ENCODE measurements around the gene CHRNA9. TPM values are rescaled to one million over a fixed set of nuclear protein-coding genes. Genes with fewer than 3 reads are reported as not detected.
A peak's percentile ranks its signal among the peaks of the same experiment; 100 is the strongest.
"Not testable (repeated sequence)": the region's sequence is repeated elsewhere in the genome, so short reads cannot be mapped to it uniquely, and the experiment has no call there.

Gene CHRNA9
- total and polyA plus RNA-seq, 5 experiments from 2014 or later = 0.39 to 0.73 (median 0.55) TPM; not detected in 2

DNA sequence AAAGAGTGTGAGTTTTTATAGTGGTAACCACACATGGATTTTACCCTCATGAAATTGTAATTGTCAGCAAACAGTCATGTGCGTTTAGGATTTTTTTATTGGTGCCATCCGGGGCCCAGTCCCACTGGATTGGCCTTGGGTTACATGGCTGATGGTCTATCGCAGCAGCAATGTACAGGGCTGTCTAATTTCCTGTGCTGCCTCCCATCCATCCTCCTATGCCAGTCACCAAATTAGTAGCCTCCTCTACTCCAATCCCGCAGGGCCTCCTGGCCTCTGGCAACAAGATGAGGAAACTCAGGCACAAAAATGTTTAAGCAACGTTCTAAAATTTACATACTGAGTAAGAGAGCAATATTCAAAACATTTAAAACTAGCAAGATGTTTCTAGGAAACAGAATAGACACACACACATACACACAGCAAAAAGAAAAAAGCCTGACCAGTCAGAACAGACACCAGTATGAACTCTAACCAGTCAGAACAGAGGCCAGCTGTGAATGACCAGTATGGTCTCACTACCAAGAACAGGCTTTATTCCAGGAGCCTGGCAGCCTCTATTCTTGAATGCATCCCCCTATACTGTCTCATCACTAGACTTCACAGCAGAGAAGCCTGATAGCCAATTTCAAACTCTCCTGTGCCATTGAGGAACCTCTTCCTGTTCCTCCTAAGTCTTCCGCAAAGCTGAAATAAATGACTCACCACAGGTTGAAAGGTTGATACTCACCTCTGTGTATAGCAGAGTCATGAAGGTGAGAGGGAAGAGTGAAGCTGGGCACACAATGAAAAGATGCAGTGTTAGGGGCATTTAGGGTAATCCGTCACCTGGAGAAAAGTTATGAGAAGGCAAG, 42.6 kb downstream of the CHRNA9 start:
- Mint-ChIP-seq H3K4me1 (peaks cover 0 to 2% (median 0%) of the 10 kb centered on the region in 4 donors), H3K27ac (no peak overlapping the region), H3K36me3 (no peaks in the 10 kb centered on the region), H3K9me3 (peaks cover 0 to 2% (median 0%) of the 10 kb centered on the region in 9 donors), H3K4me3 (no peak overlapping the region), H3K27me3 (peaks cover 0 to 3% (median 0%) of the 10 kb centered on the region in 5 donors)
- no peak for ATAC-seq
- POLR2A ChIA-PET = no interaction called here
- no peak for DNase-seq

DNA sequence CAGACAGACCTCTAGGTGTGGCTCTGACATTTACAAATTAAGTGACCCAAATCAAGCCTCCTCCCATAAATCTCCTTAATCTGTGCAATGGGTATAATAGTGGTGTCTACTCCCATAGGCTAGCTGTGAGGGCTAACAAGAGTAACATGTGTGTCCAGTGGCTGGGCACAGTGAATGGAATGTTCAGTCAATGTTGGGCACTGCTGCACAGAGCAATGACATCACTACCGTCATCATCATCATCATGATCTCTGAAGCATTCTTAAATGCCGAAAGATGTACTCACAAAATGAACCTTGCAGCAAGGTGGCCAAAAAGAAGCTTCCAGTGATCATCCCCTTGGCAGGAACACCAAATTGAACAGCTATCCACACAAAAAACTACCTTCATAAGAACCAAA, 43.5 kb downstream of the CHRNA9 start:
- no peak for ATAC-seq

DNA sequence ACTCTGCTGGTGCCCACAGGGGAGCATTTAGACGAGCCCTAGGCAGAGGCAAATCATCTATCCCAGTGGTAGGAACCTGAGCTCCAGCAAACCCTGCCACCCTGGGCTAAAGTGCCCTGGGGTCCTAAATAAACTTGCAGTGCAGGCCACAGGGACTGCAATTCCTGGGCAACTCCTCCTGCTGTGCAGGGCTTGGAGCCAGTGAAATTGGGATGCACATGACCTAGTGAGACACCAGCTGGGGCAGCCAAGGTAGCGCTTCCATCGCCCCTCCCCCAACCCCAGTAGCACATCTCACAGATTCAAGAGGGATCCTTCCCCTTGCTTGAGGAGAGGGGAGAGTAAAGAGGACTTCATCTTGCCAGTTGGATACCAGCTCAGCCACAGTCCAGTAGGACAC, 44.1 kb downstream of the CHRNA9 start:
- POLR2A ChIA-PET = no interaction called here
- ATAC-seq = no peak
- H3K4me1 Mint-ChIP-seq = peaks cover 0 to 2% (median 0%) of the 10 kb centered on the region in 4 donors

More for the DNA sequence above, 43.5 kb downstream of the CHRNA9 start:
- Mint-ChIP-seq H3K4me1 (peaks cover 0 to 2% (median 0%) of the 10 kb centered on the region in 4 donors), H3K27ac (no peak overlapping the region), H3K27me3 (peaks cover 0 to 3% (median 0%) of the 10 kb centered on the region in 5 donors), H3K36me3 (no peaks in the 10 kb centered on the region), H3K4me3 (no peak overlapping the region), H3K9me3 (peaks cover 0 to 2% (median 0%) of the 10 kb centered on the region in 9 donors)
- POLR2A ChIA-PET = no interaction called here
- DNase-seq = no peak

DNA sequence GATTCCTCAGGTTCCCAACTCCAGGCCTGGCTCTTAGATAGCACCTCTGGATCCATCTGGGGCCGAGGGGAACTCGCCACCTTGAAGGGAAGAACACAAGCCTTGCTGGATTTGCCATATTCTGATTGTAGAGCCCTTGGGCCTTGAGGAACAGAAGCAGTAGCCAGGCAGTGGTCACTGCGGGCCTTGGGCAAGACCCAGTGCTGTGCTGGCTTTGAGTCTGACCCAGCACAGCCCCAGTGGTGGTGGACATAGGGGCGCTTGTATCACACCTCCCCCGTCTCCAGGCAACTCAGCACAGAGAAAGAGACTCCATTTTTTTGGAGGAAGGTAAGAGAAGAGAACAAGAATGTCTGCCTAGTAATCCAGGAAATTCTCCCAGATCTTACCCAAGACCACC, 45.5 kb downstream of the CHRNA9 start:
- DNase-seq (no peak), ATAC-seq (no peak)
- Mint-ChIP-seq H3K4me3 (no peak overlapping the region), H3K27ac (no peak overlapping the region), H3K4me1 (peaks cover 0 to 3% (median under 1%) of the 10 kb centered on the region in 4 donors), H3K9me3 (peaks cover 0 to 2% (median 0%) of the 10 kb centered on the region in 9 donors), H3K27me3 (peaks cover 0 to 3% (median 0%) of the 10 kb centered on the region in 5 donors), H3K36me3 (no peaks in the 10 kb centered on the region)
- POLR2A ChIA-PET = no interaction called here

More for the DNA sequence above, 44.1 kb downstream of the CHRNA9 start:
- DNase-seq = no peak
- peaks cover 0 to 2% (median 0%) of the 10 kb centered on the region in 9 donors for H3K9me3 Mint-ChIP-seq
- peaks cover 0 to 3% (median 0%) of the 10 kb centered on the region in 5 donors for H3K27me3 Mint-ChIP-seq
- H3K4me3 Mint-ChIP-seq = no peak overlapping the region
- H3K27ac Mint-ChIP-seq = no peak overlapping the region
- no peaks in the 10 kb centered on the region for H3K36me3 Mint-ChIP-seq

DNA sequence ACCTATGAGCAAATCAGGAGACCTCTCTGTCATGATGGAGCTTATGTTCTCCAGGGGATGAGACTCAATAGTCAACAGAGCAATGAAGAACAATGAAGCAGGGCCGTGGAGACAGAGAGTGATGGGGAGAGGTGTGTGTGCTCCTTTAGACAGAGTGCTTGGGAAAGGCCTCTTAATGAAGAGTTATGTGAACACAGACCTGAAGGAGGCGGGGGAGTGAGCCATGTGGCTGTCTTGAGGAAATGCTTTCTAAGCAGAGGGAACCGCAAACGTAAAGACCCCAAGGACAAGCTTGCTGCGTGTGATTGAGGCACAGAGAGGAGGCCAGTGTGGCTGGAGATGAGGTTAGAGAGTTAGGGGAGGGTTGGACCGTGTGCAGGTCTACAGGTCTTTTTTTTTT, 53.1 kb downstream of the CHRNA9 start:
- peak overlapping the region in 2 of 10 donors; percentile 36 to 80 for H3K27ac Mint-ChIP-seq
- ATAC-seq (no peak), DNase-seq (no peak)
- POLR2A ChIA-PET = no interaction called here
- H3K9me3 Mint-ChIP-seq = no peaks in the 10 kb centered on the region
- no peaks in the 10 kb centered on the region for H3K27me3 Mint-ChIP-seq
- no peaks in the 10 kb centered on the region for H3K36me3 Mint-ChIP-seq
- no peak overlapping the region for H3K4me3 Mint-ChIP-seq
- H3K4me1 Mint-ChIP-seq = peaks cover 0 to 6% (median 2%) of the 10 kb centered on the region in 4 donors

DNA sequence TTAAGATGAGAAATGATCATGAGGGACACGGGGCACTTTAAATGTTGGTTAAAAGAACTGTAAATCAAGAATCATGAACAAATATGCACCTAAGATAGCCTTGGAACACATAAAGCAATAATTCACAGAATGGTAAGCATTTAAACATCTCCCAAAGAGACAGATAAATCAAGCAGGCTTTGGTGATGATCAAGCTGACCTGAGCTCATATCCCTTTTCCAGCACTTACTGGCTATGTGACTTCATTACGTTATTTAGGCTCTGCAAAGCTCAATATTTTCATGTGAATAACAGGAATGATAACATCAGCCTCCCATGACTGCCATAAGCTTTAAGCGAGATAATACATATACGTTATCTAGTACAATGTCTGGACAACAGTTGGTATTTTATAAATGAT, 54.9 kb downstream of the CHRNA9 start:
- no peak overlapping the region for H3K4me3 Mint-ChIP-seq
- H3K9me3 Mint-ChIP-seq = peaks cover 0 to 1% (median 0%) of the 10 kb centered on the region in 9 donors
- peaks cover 0 to 6% (median 2%) of the 10 kb centered on the region in 4 donors for H3K4me1 Mint-ChIP-seq
- POLR2A ChIA-PET = no interaction called here
- no peaks in the 10 kb centered on the region for H3K27me3 Mint-ChIP-seq
- DNase-seq = no peak
- ATAC-seq = no peak
- no peak overlapping the region for H3K27ac Mint-ChIP-seq
- H3K36me3 Mint-ChIP-seq = no peaks in the 10 kb centered on the region

DNA sequence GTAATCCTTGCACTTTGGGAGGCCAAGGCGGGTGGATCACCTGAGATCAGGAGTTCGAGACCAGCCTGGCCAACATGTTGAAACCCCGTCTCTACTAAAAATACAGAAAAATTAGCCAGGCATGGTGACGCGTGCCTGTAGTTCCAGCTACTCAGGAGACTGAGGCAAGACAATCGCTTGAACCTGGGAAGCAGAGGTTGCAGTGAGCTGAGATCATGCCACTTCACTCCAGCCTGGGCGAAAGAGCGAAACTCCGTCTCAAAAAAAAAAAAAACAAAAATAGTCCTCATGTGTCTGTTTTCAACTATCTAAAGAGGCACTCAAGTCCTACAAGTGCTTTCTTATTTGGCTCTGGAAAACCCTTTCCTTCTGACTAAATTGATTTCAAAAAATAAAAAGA, 57.1 kb downstream of the CHRNA9 start:
- H3K9me3 Mint-ChIP-seq, ATAC-seq, H3K27me3 Mint-ChIP-seq, POLR2A ChIA-PET, DNase-seq, H3K27ac Mint-ChIP-seq, H3K4me1 Mint-ChIP-seq, H3K4me3 Mint-ChIP-seq, H3K36me3 Mint-ChIP-seq: not testable (repeated sequence)

DNA sequence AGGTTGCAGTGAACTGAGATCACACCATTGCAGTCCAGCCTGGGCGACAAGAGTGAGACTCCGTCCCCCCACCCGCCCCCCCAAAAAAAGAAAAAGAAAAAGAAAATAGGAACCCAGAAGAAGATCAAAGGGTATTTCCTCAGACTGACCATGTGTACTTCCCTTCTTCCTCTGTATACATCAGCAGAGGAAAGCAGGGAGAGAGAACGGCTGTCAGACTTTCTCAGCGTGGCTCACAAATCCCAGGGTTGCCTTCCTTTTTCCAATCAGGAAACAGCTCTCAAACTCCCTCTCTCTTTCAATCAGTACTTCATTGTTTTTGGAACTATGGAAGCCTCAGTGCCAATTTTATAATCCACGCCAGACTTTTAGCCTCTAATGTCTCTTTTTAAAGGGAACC, 59.1 kb downstream of the CHRNA9 start:
- no peaks in the 10 kb centered on the region for H3K27me3 Mint-ChIP-seq
- H3K27ac Mint-ChIP-seq = peak overlapping the region in 1 of 10 donors; percentile 41
- H3K9me3 Mint-ChIP-seq = peaks cover 0 to 1% (median 0%) of the 10 kb centered on the region in 9 donors
- ATAC-seq = no peak
- H3K4me3 Mint-ChIP-seq = no peak overlapping the region
- POLR2A ChIA-PET = no interaction called here
- DNase-seq = no peak
- no peaks in the 10 kb centered on the region for H3K4me1 Mint-ChIP-seq
- H3K36me3 Mint-ChIP-seq = no peaks in the 10 kb centered on the region

DNA sequence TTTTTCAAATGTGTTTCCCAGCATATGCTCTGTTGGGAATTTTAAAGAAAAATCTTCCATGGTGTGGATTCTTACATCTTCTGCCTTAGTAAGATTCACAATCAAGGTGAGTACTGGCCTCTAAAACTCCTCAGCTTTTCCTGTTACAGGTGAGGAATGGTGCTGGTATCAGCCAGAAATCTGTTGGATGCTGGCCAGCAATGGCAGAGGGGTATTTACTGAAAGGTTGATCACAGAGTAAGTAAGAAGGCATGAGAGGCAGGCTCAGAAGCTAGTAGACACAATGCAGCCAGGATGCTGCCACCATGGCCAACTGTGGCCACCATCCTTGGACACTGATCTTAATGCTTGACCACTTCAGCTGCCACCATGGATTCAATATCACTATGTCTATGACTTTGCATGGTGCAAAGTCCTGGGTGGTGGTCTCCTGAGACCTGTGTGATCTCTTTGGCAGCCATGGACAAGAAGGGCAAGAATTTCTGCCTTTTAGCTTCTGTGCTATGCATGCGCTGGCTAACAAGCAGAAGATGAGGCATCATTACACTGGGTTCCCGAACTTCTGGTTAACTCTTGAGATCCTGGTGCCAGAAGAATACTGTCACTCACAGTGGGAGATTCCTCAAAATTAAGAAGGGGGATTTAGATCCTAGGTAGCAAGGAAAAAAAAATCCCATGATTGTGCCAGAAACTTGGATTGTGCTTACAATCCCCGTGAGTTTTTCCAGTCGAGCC, 60.2 kb downstream of the CHRNA9 start:
- Mint-ChIP-seq H3K9me3 (peaks cover 0 to 1% (median 0%) of the 10 kb centered on the region in 9 donors), H3K27me3 (no peaks in the 10 kb centered on the region)

DNA sequence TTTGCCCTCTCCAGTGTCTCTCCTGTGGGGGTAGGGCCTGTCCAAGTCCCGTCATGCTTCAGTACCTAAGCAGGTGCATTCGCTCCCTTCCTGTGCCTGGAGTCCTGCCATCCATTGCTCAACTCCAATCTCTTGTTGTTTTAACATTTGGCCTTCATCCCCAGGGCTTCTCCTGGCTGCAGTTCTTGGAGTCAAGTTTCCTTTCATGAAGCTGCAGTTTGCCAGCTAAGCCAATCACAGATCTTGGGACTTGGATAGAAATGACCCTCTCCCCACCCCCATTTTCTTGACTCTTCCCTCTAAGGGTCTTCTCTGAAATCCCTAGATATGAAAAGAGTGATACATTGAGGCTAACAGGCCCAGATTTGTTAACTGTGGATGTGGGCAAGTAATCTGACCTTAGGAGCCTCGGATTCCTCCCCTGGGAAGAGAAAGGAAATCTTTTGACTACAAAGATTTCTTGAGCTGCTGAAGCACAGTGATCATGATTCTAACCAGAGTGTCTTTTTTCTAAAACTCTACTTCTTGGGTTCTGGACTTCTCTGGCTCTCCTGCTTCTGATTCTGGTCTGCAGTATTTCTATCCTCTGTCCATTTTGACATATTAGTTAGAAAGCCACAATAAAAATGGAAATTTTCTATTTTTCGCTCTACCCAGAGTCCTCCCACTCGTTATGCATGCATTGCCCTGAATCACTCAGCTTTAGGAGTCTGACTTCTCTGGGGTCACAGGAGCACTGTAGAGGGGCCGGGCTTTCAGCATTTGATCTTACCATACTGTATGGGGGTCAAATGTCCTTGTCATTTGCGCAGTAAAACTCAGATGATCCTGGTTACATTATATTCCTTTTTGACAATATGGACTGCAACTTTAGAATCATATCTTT, 61.0 kb downstream of the CHRNA9 start:
- ATAC-seq (no peak), DNase-seq (no peak)
- H3K36me3 Mint-ChIP-seq = no peaks in the 10 kb centered on the region
- POLR2A ChIA-PET = no interaction called here
- no peaks in the 10 kb centered on the region for H3K27me3 Mint-ChIP-seq
- peak overlapping the region in 1 of 10 donors; percentile 73 for H3K27ac Mint-ChIP-seq
- H3K4me1 Mint-ChIP-seq = no peaks in the 10 kb centered on the region
- peaks cover 0 to 1% (median 0%) of the 10 kb centered on the region in 9 donors for H3K9me3 Mint-ChIP-seq
- H3K4me3 Mint-ChIP-seq = no peak overlapping the region

More for the DNA sequence above, 60.2 kb downstream of the CHRNA9 start:
- POLR2A ChIA-PET = no interaction called here
- no peaks in the 10 kb centered on the region for H3K4me1 Mint-ChIP-seq
- DNase-seq = no peak
- no peak for ATAC-seq
- no peak overlapping the region for H3K4me3 Mint-ChIP-seq
- no peak overlapping the region for H3K27ac Mint-ChIP-seq
- H3K36me3 Mint-ChIP-seq = no peaks in the 10 kb centered on the region

DNA sequence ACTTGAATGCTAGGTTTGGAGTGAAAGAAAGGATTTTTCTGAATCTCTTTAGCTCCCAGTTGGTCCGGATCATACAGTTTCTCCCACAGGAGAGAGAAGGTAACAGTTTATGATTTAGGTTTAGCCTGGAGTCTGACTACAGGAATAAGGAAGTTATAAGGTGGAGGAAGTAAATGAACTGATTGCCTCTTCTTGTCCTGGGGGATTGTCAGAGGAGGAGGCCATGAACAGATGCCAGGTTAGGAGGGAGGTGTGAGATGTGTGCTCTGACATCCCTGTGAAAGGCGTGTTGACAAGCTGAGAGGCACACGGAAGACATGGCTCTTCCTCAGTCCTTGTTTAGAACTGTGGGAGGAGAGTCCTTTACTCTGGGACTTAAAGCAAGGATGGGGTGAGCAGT, 64.4 kb downstream of the CHRNA9 start:
- H3K4me3 Mint-ChIP-seq = no peak overlapping the region
- POLR2A ChIA-PET = no interaction called here
- H3K27me3 Mint-ChIP-seq = no peaks in the 10 kb centered on the region
- no peaks in the 10 kb centered on the region for H3K36me3 Mint-ChIP-seq
- ATAC-seq (no peak), DNase-seq (no peak)
- H3K4me1 Mint-ChIP-seq = peaks cover 0 to 2% (median 0%) of the 10 kb centered on the region in 4 donors
- no peaks in the 10 kb centered on the region for H3K9me3 Mint-ChIP-seq
- no peak overlapping the region for H3K27ac Mint-ChIP-seq

DNA sequence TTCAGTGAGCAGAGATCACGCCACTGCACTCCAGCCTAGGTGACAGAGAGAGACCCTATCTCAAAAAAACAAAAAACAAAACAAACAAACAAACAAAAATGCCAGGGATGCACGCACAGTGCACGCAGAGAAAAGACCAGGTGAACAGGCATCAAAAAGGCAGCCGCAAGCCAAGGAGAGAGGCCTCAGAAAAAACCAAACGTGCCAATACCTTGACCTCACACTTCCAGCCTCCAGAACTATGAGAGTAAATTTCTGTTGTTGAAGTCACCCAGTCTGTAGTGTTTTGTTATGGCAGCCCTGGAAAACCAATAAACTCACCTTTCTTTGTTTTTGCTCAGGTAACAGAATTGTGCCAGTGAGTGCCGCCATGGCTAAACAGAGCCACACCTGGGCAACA, 66.0 kb downstream of the CHRNA9 start:
- Mint-ChIP-seq H3K27me3 (no peaks in the 10 kb centered on the region), H3K4me1 (peaks cover 0 to 2% (median 0%) of the 10 kb centered on the region in 4 donors), H3K36me3 (peaks cover 0 to 5% (median 5%) of the 10 kb centered on the region in 3 donors), H3K27ac (peak overlapping the region in 1 of 10 donors; percentile 31), H3K9me3 (peaks cover 0 to 6% (median 3%) of the 10 kb centered on the region in 9 donors), H3K4me3 (no peak overlapping the region)
- DNase-seq (no peak), ATAC-seq (no peak)
- POLR2A ChIA-PET = no interaction called here

Measured in naive thymus-derived CD8-positive, alpha-beta T cell (primary cell).